Lower lobe of right lung (tissue), 2 donors: Measurements from ENCODE around the gene MS4A13. TPM values are rescaled to one million over a fixed set of nuclear protein-coding genes. Genes with fewer than 3 reads are reported as not detected.
A peak's percentile ranks its signal among the peaks of the same experiment; 100 is the strongest.

Experiments used
- ATAC-seq, 2 donors: fragments of 200-7000 bp; cut with Tn5 transposase; one replicate each; pipeline ENCODE4 v1.9.1; 2020 to 2022; ENCODE audit warnings: mild to moderate bottlenecking in 2 of 2, moderate library complexity in 2 of 2
- DNase-seq: peaks from one replicate; pipeline ENCODE4 v3.0.0-alpha.2; 2020
- H3K27ac ChIP-seq: fragments of 200-600 bp; one replicate; pipeline ENCODE4 v1.8.0; 2022
- H3K27me3 ChIP-seq: fragments of 200-600 bp; one replicate; pipeline ENCODE4 v1.8.0; 2022; ENCODE audit warnings: low read depth
- H3K36me3 ChIP-seq: fragments of 200-600 bp; one replicate; pipeline ENCODE4 v1.8.0; 2022; ENCODE audit warnings: mild to moderate bottlenecking
- H3K4me1 ChIP-seq: fragments of 200-600 bp; one replicate; pipeline ENCODE4 v1.8.0; 2022
- H3K4me3 ChIP-seq: fragments of 200-600 bp; one replicate; pipeline ENCODE4 v1.8.0; 2022; ENCODE audit warnings: mild to moderate bottlenecking
- H3K9me3 ChIP-seq: fragments of 200-600 bp; one replicate; pipeline ENCODE4 v1.8.0; 2022
- intact Hi-C: fragments of 100-400 bp; cut with DNase I; formaldehyde crosslinking; loops from one replicate; pipeline ENCODE4 v1.11.0; 2022
- total RNA-seq: library from RNA; stranded (reverse); fragmentation: NEBNext Ultra II Directional; extraction: Animal tissue kit (Norgen Biotek cat#: 25700); gene quantifications from one replicate; pipeline ENCODE4 v1.2.1, GENCODE V29; 2021
- TF ChIP-seq, protein P1 (sequence below): fragments of 200-600 bp; IDR thresholded peaks from one replicate; pipeline ENCODE4 v1.8.0; 2022; ENCODE audit warnings: antibody characterized with exemption, mild to moderate bottlenecking
- donor health status: DM: no; HTN: yes; CAD: no; lungs with severe emphysema.

The MS4A13 gene
- total RNA-seq, 1 donor from 2014 or later: not detected

DNA sequence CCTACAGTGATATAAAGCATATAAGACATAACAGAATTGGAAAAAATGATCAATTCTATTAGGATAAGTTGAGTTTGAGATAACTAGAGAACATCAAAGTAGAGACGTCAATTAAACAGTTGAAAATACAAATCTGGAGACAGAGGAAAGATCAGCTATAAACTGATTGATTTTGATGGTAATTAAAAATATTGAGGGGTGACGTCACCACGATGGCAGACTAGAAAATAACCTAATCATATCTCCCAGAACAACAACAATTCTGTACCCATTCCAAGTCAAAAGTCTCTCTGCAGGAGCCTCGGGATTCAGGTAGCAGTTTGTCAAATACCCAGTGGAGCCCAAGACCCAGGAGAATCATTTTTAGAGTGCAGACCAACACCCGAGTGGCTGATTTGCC lies 28.9 kb downstream of the MS4A13 start:
- Histone ChIP-seq H3K9me3 (no peaks in the 10 kb centered on the region), H3K27ac (no peak overlapping the region), H3K4me3 (no peak overlapping the region), H3K27me3 (no peaks in the 10 kb centered on the region), H3K4me1 (no peaks in the 10 kb centered on the region), H3K36me3 (no peaks in the 10 kb centered on the region)
- no peak for DNase-seq
- ATAC-seq: no peak
- TF ChIP-seq, protein P1, sequence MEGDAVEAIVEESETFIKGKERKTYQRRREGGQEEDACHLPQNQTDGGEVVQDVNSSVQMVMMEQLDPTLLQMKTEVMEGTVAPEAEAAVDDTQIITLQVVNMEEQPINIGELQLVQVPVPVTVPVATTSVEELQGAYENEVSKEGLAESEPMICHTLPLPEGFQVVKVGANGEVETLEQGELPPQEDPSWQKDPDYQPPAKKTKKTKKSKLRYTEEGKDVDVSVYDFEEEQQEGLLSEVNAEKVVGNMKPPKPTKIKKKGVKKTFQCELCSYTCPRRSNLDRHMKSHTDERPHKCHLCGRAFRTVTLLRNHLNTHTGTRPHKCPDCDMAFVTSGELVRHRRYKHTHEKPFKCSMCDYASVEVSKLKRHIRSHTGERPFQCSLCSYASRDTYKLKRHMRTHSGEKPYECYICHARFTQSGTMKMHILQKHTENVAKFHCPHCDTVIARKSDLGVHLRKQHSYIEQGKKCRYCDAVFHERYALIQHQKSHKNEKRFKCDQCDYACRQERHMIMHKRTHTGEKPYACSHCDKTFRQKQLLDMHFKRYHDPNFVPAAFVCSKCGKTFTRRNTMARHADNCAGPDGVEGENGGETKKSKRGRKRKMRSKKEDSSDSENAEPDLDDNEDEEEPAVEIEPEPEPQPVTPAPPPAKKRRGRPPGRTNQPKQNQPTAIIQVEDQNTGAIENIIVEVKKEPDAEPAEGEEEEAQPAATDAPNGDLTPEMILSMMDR: no peak
- intact Hi-C loops: no loop called here

DNA sequence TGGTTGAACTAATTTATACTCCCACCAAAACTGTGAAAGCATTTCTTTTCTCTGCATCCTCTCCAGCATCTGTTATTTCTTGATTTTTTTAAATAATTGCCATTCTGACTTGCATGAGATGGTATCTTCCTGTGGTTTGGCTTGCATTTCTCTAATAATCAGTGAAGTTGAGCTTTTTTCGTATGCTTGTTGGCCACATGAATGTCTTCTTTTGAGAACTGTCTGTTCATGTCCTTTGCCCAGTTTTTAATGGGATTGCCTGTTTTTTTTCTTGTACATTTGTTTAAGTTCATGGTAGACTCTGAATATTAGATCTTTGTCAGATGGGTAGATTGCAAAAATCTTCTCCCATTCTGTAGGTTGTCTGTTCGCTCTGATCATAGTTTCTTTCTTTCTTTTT lies 46.1 kb downstream of the MS4A13 start:
- TF ChIP-seq, protein P1: no peak
- H3K36me3 ChIP-seq: no peaks in the 10 kb centered on the region
- H3K27ac ChIP-seq: no peak overlapping the region
- DNase-seq (no peak), ATAC-seq (no peak)
- intact Hi-C loops: no loop called here
- H3K4me1 ChIP-seq: no peaks in the 10 kb centered on the region
- H3K4me3 ChIP-seq: no peak overlapping the region
- H3K27me3 ChIP-seq: no peaks in the 10 kb centered on the region
- peaks cover 18% of the 10 kb centered on the region for H3K9me3 ChIP-seq

DNA sequence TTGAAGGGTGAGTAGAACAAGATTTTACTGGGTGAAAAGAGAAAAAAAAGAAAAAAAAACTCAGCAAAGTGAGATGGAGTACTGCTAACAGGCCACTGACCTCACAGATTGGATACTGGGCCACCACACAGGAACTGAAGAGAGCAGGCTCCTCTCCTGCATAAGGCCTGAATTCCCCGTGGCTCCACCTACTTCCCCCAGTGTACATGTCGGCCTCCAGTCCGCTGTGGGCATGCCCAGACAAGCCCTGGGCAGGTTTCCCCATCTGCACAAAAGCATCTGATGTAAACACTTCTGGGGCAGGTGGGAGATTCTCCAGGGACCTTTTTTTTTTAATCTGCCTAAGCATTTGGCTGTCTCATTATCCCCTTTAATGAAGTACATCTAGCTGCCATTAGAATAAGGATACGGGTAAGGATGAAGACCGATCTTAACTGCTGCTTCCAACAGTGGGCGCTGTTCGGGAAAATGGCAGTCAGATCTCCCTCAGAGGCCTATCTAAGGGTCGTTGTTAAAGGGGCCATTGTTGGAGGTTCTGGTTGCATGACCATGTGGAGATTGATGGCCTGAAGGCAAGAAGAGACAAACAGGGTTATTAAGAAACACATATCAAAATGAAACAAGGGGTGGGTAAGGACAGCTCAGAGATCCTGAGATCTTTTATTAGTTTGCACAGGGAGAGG lies 48.5 kb downstream of the MS4A13 start:
- ATAC-seq: no peak
- TF ChIP-seq, protein P1: no peak

DNA sequence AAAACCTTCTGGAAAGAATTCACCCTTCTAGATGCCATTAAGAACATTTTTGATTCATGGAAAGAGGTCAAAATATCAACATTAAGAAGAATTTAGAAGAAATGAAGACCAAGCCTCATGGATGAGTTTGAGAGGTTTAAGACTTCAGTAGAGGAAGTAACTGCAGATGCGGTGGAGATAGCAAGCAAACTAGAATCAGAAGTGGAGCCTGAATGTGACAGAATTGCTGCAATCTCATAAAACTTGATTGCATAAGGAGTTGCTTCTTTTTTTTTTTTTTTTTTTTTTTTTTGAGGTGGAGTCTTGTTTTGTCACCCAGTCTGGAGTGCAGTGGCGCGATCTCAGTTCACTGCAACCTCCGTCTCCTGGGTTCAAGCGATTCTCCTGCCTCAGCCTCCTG lies 51.6 kb downstream of the MS4A13 start:
- DNase-seq (no peak), ATAC-seq (peak in 1 of 2 donors; percentile 18)
- H3K27me3 ChIP-seq: no peaks in the 10 kb centered on the region
- intact Hi-C loops: no loop called here
- H3K9me3 ChIP-seq: peaks cover 8% of the 10 kb centered on the region
- H3K4me1 ChIP-seq: no peaks in the 10 kb centered on the region
- H3K27ac ChIP-seq: no peak overlapping the region
- TF ChIP-seq, protein P1: no peak
- no peaks in the 10 kb centered on the region for H3K36me3 ChIP-seq
- no peak overlapping the region for H3K4me3 ChIP-seq

More for the DNA sequence above, 48.5 kb downstream of the MS4A13 start:
- H3K4me3 ChIP-seq: no peak overlapping the region
- no peaks in the 10 kb centered on the region for H3K27me3 ChIP-seq
- intact Hi-C loops: no loop called here
- H3K4me1 ChIP-seq: no peaks in the 10 kb centered on the region
- no peak overlapping the region for H3K27ac ChIP-seq
- peaks cover 18% of the 10 kb centered on the region for H3K9me3 ChIP-seq
- no peaks in the 10 kb centered on the region for H3K36me3 ChIP-seq
- no peak for DNase-seq

DNA sequence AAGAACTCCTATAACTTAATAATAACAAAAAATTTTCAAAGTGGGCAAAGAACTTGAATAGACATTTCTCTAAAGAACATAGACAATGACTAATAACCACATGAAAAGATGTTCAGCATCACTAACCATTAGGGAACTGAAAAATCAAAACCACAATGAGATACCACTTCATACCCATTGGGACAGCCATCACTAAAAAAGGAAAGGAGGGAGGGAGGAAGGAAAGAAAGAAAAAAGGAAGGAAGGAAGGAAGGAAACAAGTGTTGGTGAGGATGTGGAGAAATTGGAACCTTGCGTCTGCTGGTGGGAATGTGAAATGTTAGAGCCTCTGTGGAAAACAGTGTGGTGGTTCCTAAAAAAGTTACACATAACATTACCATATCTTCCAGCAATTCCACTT lies 55.8 kb downstream of the MS4A13 start:
- no peak overlapping the region for H3K27ac ChIP-seq
- intact Hi-C loops: no loop called here
- no peaks in the 10 kb centered on the region for H3K27me3 ChIP-seq
- H3K9me3 ChIP-seq: no peaks in the 10 kb centered on the region
- no peak for DNase-seq
- no peak overlapping the region for H3K4me3 ChIP-seq
- ATAC-seq: no peak
- no peaks in the 10 kb centered on the region for H3K4me1 ChIP-seq
- no peaks in the 10 kb centered on the region for H3K36me3 ChIP-seq
- TF ChIP-seq, protein P1: no peak
